H1 (cell line): ENCODE measurements around the gene MTFMT.

ENCODE experiments used
- NRF1 ChIP-seq: IDR thresholded peaks from 2 replicates; pipeline ENCODE4 v1.6.1; 2011; ENCODE audit warnings: mild to moderate bottlenecking, low read depth, low read length, improper control_type of control experiment
- TF ChIP-seq, protein P1 (sequence below), 3 experiments: IDR thresholded peaks; 1 replicate in 2 of 3; 2 replicates in 1 of 3; pipeline versions ENCODE4 v1.5.1 to v1.6.1; 2011; ENCODE audit warnings: low read length in 3 of 3, mild to moderate bottlenecking in 3 of 3, inconsistent platforms in 2 of 3, low read depth in 1 of 3, moderate library complexity in 1 of 3; ENCODE audit not compliant: insufficient read depth in 1 of 3; ENCODE audit errors: control extremely low read depth in 1 of 3

DNA sequence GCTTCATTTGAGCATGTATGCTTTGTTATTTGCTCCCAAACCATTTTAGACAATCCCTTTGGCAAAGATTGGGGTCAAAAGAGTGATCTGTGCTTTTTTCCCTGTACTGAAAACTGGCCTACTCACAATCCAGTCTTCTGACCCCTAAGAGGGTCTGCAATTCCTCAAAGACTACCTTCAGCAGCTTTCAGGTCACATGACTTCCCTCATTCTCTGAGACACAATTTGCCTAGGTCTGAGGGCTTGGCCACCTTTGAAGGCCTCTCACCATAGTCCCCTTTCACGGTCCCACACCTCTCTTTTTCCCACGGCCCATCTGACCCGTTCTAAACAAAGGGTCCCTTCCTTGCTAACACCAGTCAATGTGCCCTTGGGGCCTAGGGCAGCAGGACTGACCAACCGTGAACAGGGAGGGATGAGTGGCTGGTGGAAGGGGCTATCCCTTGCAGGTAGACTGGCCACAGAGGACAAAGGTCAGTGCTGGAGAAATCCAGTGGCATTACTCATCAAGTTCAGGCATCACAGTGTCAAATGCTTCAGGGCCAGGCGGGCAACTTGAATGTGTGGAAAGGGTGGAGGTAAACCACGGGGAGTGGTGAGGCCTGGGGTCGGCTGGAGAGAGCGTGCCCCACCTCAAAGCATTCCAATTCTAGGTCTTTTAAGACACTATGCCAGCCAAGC lies 27.6 kb upstream of the MTFMT start:
- TF ChIP-seq, protein P1, sequence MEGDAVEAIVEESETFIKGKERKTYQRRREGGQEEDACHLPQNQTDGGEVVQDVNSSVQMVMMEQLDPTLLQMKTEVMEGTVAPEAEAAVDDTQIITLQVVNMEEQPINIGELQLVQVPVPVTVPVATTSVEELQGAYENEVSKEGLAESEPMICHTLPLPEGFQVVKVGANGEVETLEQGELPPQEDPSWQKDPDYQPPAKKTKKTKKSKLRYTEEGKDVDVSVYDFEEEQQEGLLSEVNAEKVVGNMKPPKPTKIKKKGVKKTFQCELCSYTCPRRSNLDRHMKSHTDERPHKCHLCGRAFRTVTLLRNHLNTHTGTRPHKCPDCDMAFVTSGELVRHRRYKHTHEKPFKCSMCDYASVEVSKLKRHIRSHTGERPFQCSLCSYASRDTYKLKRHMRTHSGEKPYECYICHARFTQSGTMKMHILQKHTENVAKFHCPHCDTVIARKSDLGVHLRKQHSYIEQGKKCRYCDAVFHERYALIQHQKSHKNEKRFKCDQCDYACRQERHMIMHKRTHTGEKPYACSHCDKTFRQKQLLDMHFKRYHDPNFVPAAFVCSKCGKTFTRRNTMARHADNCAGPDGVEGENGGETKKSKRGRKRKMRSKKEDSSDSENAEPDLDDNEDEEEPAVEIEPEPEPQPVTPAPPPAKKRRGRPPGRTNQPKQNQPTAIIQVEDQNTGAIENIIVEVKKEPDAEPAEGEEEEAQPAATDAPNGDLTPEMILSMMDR (IDR thresholded peaks at IDR 0.05; ENCODE audit: control extremely low read depth in 1 of 3, insufficient read depth in 1 of 3, low read depth in 1 of 3, low read length in 3 of 3): no peak
- TF ChIP-seq NRF1: no peak
